ENCODE results near the gene IMMP1L.

Gene IMMP1L

DNA sequence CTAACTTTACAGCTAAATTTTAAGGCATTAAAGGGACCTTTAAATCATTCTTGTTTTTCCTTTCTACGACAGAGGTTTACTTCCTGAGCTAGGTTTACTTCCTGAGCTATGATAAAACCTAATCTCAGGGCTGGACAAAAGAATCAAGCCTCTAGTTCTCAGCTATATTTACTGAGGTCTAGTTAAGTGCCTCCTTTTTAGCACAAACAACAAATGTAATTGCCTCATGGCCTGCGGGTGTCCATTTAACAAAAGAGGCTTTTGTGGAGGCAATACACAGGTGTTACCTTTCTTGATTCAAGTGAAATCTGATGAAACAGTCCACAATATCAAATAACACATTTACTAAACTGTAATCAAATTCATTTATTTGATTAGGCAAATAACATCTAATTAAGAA, 67.3 kb downstream of the IMMP1L start:
- no peak overlapping the region for H3K27ac Mint-ChIP-seq
- no peaks in the 10 kb centered on the region for H3K4me1 Mint-ChIP-seq
- H3K9me3 Mint-ChIP-seq, result no peaks in the 10 kb centered on the region
- H3K36me3 Mint-ChIP-seq (ENCODE audit: low read depth), result peaks cover 2% of the 10 kb centered on the region
- no peaks in the 10 kb centered on the region for H3K27me3 Mint-ChIP-seq (ENCODE audit: low read depth)
- TF ChIP-seq, protein P1, sequence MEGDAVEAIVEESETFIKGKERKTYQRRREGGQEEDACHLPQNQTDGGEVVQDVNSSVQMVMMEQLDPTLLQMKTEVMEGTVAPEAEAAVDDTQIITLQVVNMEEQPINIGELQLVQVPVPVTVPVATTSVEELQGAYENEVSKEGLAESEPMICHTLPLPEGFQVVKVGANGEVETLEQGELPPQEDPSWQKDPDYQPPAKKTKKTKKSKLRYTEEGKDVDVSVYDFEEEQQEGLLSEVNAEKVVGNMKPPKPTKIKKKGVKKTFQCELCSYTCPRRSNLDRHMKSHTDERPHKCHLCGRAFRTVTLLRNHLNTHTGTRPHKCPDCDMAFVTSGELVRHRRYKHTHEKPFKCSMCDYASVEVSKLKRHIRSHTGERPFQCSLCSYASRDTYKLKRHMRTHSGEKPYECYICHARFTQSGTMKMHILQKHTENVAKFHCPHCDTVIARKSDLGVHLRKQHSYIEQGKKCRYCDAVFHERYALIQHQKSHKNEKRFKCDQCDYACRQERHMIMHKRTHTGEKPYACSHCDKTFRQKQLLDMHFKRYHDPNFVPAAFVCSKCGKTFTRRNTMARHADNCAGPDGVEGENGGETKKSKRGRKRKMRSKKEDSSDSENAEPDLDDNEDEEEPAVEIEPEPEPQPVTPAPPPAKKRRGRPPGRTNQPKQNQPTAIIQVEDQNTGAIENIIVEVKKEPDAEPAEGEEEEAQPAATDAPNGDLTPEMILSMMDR (IDR thresholded peaks at IDR 0.05; ENCODE audit: unreplicated experiment in 3 of 3), result no peak
- no peak overlapping the region for H3K4me3 Mint-ChIP-seq

DNA sequence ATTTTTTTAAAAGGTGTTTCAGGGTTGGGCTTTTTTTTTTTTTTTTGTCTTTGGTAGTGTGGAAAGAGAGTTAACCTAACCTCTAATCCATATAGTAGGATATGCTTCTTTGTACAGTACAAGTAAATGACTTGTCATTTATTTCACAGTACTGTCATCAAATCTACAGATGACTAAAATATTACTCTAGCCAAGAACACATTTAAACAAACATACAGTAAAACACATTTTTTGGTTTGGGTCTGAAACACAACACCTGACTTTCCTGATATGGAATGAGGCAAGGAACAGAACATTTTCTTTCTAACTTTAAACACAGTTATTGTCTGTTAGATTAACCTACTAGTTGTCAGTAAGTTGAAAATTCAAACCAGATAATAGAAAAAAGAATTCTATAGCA, 68.1 kb downstream of the IMMP1L start:
- Mint-ChIP-seq H3K27ac (no peak overlapping the region), H3K4me1 (no peaks in the 10 kb centered on the region), H3K4me3 (no peak overlapping the region), H3K36me3 (ENCODE audit: low read depth) (no peaks in the 10 kb centered on the region), H3K9me3 (no peaks in the 10 kb centered on the region), H3K27me3 (ENCODE audit: low read depth) (no peaks in the 10 kb centered on the region)
- TF ChIP-seq, protein P1 (IDR thresholded peaks at IDR 0.05; ENCODE audit: unreplicated experiment in 3 of 3), result no peak

DNA sequence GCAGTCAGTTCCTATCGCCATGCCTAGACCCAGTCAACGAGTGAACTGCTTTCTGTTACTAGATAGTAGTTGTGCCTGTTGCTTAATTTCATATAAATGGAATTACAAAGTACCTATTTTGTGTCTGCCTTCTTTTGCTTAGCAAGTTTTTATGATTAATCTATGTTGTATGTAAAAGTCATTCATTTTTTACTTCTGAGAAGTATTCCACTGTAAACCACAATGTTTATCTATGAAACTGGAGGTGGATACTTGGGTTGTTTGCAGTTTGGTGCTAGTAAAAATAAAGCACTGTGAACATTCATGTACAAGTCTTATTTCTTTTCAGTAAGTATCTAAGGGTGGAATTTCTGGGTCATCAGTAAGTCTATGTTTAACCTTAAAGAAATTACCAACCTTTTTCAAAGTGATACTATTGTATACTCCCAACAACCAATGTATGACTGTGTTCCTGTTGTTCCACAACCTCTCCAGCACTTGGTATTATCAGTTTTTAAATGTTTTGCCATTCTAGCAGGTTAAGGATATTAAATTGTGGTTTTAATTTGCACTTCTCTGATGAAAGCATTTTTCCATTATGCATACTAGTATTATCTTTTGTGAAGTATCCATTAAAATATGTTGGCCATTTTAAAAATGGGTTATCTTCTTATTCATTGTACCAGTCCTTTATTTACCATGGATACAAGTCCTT, 71.5 kb downstream of the IMMP1L start:
- Mint-ChIP-seq H3K27me3 (ENCODE audit: low read depth) (no peaks in the 10 kb centered on the region), H3K9me3 (no peaks in the 10 kb centered on the region), H3K4me1 (no peaks in the 10 kb centered on the region), H3K4me3 (no peak overlapping the region), H3K36me3 (ENCODE audit: low read depth) (peaks cover 3% of the 10 kb centered on the region), H3K27ac (no peak overlapping the region)
- TF ChIP-seq, protein P1 (IDR thresholded peaks at IDR 0.05; ENCODE audit: unreplicated experiment in 3 of 3), result no peak

DNA sequence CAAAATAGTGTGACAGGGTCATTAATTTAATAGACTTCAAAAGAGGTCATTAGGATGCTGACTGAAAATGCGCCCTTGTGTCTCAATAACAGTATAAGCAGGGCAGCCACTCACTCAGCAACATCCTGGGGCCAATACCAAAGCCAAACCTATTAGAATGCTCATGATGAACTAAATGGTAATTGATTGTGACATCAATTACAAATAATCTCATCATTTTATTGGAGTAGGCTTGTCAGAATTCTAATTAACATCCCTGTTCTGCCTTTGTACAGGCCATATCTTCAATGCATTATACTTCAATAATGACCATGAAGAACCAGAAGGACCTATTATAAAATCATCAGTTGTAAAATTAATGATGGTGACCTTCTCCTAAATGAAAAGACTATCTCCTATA, 75.6 kb downstream of the IMMP1L start:
- Mint-ChIP-seq H3K9me3 (no peaks in the 10 kb centered on the region), H3K27me3 (ENCODE audit: low read depth) (no peaks in the 10 kb centered on the region)
- TF ChIP-seq, protein P1 (IDR thresholded peaks at IDR 0.05; ENCODE audit: unreplicated experiment in 3 of 3), result no peak

DNA sequence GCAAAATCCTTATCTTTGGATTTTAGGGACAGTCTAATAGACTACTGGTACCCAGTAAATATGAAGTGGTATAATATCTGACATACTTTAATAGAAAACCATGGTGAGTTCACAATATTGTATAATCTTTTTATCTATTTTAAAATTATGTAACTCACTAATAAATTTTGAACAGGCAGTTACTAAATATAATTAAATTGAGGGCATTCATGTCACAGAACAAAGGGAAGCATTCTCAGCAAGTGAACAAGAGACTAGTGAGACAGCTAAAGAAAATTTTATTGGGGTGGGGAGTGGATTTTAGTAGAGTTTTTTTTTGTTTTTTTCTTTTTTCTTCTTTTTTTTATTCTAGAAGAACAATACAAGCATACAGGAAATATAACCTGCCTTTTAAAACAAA, 84.8 kb downstream of the IMMP1L start:
- no peak overlapping the region for H3K4me3 Mint-ChIP-seq
- no peaks in the 10 kb centered on the region for H3K9me3 Mint-ChIP-seq
- no peak overlapping the region for H3K27ac Mint-ChIP-seq
- no peaks in the 10 kb centered on the region for H3K27me3 Mint-ChIP-seq (ENCODE audit: low read depth)
- TF ChIP-seq, protein P1 (IDR thresholded peaks at IDR 0.05; ENCODE audit: unreplicated experiment in 3 of 3), result no peak
- no peaks in the 10 kb centered on the region for H3K4me1 Mint-ChIP-seq
- peaks cover 10% of the 10 kb centered on the region for H3K36me3 Mint-ChIP-seq (ENCODE audit: low read depth)

More for the DNA sequence above, 75.6 kb downstream of the IMMP1L start:
- Mint-ChIP-seq H3K4me3 (no peak overlapping the region), H3K36me3 (ENCODE audit: low read depth) (peaks cover 26% of the 10 kb centered on the region), H3K4me1 (no peaks in the 10 kb centered on the region), H3K27ac (no peak overlapping the region)

DNA sequence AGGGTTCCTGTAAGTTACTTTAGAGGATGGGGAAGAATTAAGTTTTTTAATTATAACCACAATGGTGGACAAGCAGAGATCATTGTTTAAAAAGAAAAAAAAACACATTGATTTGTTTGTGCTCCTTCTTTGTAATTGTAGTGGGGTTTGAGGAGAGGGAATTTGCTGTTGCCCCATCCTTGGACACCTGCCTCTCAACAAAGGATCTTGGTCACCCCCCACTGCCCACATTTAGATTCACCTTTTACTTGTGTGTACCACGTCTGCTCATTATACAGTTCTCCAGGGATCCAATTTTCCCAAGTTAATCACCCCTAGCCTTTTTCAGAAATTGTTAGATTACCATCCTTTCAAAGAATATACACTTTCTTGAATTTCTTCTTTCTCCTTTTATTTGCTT, 86.7 kb downstream of the IMMP1L start:
- Mint-ChIP-seq H3K4me1 (no peaks in the 10 kb centered on the region), H3K36me3 (ENCODE audit: low read depth) (no peaks in the 10 kb centered on the region), H3K27ac (no peak overlapping the region), H3K9me3 (no peaks in the 10 kb centered on the region), H3K27me3 (ENCODE audit: low read depth) (no peaks in the 10 kb centered on the region), H3K4me3 (no peak overlapping the region)
- TF ChIP-seq, protein P1 (IDR thresholded peaks at IDR 0.05; ENCODE audit: unreplicated experiment in 3 of 3), result no peak

Measured in nephron (organoid).